LoVo (cell line): Measurements from ENCODE around the gene ARPC1B.

Source experiments
- DNase-seq: peaks from one replicate; pipeline ENCODE4 v3.0.0-alpha.2; 2016; ENCODE audit warnings: low spot score

ARPC1B gene

GRCh38 chr7:99389772-99390171 is 15.2 kb downstream of the ARPC1B start:
- no peak for DNase-seq

GRCh38 chr7:99390941-99391602 is 16.5 kb downstream of the ARPC1B start:
- DNase-seq = no peak

GRCh38 chr7:99392046-99392445 is 17.5 kb downstream of the ARPC1B start:
- no peak for DNase-seq

- DNase-seq = peak; percentile 52
Observed at GRCh38 chr7:99392659-99393354, 18.3 kb downstream of the ARPC1B start.

GRCh38 chr7:99393355-99394187 is 19.0 kb downstream of the ARPC1B start:
- no peak for DNase-seq

GRCh38 chr7:99394188-99394502 is 19.6 kb downstream of the ARPC1B start:
- no peak for DNase-seq

GRCh38 chr7:99395616-99396327 is 21.2 kb downstream of the ARPC1B start:
- no peak for DNase-seq

GRCh38 chr7:99396418-99397296 is 22.1 kb downstream of the ARPC1B start:
- DNase-seq = no peak

- DNase-seq = no peak
Observed at GRCh38 chr7:99397297-99397983, 22.9 kb downstream of the ARPC1B start.

- DNase-seq = no peak
Observed at GRCh38 chr7:99398891-99399445, 24.4 kb downstream of the ARPC1B start.

GRCh38 chr7:99399597-99399996 is 25.1 kb downstream of the ARPC1B start:
- no peak for DNase-seq

- DNase-seq = no peak
Observed at GRCh38 chr7:99402854-99403253, 28.3 kb downstream of the ARPC1B start.

- no peak for DNase-seq
Observed at GRCh38 chr7:99403764-99404163, 29.2 kb downstream of the ARPC1B start.

GRCh38 chr7:99404235-99404976 is 29.9 kb downstream of the ARPC1B start:
- DNase-seq = no peak

GRCh38 chr7:99404977-99405320 is 30.4 kb downstream of the ARPC1B start:
- DNase-seq = no peak

- no peak for DNase-seq
Observed at GRCh38 chr7:99406557-99406956, 32.0 kb downstream of the ARPC1B start.

- DNase-seq = peak; percentile 65
Observed at GRCh38 chr7:99407872-99408378, 33.4 kb downstream of the ARPC1B start.

- peak; percentile 96 for DNase-seq
Observed at GRCh38 chr7:99408379-99409191, 34.1 kb downstream of the ARPC1B start, which contains the start of the genes BUD31 and PDAP1. TSS of gene BUD31 (plus strand) at chr7:99408969. CDS start at chr7:99411093, 2,124 bp downstream. TSS of gene PDAP1 (minus strand) at chr7:99408597. CDS start at chr7:99408548, 49 bp downstream.

GRCh38 chr7:99409192-99409572 is 34.7 kb downstream of the ARPC1B start:
- DNase-seq = no peak
